K562 (cell line): ENCODE results near the gene FBXO9. TPM values are rescaled to one million over a fixed set of nuclear protein-coding genes. Genes with fewer than 3 reads are reported as not detected.

ENCODE experiments used
- ATAC-seq: fragments of 200-7000 bp; cut with Tn5 transposase; 3 replicates; pipeline ENCODE4 v1.9.1; 2020; ENCODE audit warnings: moderate library complexity
- BruUV-seq: library from RNA; stranded (reverse); fragments of 400-500 nt; replicated peaks from 2 replicates; lab custom pipeline; 2021; lab: Mats Ljungman, UMichigan
- CTCF ChIA-PET: fragments of 300-600 bp; formaldehyde crosslinking; extraction: SDS; loops from one replicate; lab custom pipeline; 2021; ENCODE audit warnings: low intra/inter-chr PET ratio; lab: Yijun Ruan, JAX
- POLR2A ChIA-PET: fragments of 300-600, 350-650 bp; sonication (Branson Sonifier 250); formaldehyde crosslinking; extraction: SDS; loops from one replicate; lab custom pipeline; 2021; ENCODE audit warnings: antibody characterized with exemption, inconsistent platforms; lab: Yijun Ruan, JAX
- DNase-seq, 4 experiments: peaks; one replicate each; pipeline versions ENCODE4 v3.0.0 to v3.0.0-alpha.2; 2011 to 2018; ENCODE audit warnings: low spot score in 3 of 4, mixed read lengths in 3 of 4; ENCODE audit errors: extremely low read depth in 1 of 4
- FAIRE-seq: peaks from 2 replicates; lab custom pipeline; 2011; peaks lifted over from hg19 to GRCh38; lab: Jason Lieb, UNC
- H2AFZ ChIP-seq: 2 replicates; pipeline ENCODE4 v1.6.0; 2011; ENCODE audit warnings: low read depth, low read length, control low read depth, inconsistent platforms
- H3K27ac ChIP-seq: fragments of 200-600 bp; 3 replicates; pipeline ENCODE4 v1.8.0; 2011; ENCODE audit warnings: low read depth, mild to moderate bottlenecking, control low read depth, inconsistent platforms, low read length, moderate library complexity, mixed read lengths; ENCODE audit errors: extremely low read depth
- H3K27me3 ChIP-seq, 2 experiments: fragments of 300-600 bp in 1 of 2; 2 replicates in 1 of 2; 3 replicates in 1 of 2; pipeline versions ENCODE4 v1.6.0 to v1.8.0; 2011; ENCODE audit warnings: inconsistent platforms in 2 of 2, low read length in 2 of 2, mild to moderate bottlenecking in 1 of 2, mixed read lengths in 1 of 2, moderate library complexity in 1 of 2; ENCODE audit not compliant: control insufficient read depth in 2 of 2, insufficient read depth in 2 of 2
- H3K36me3 ChIP-seq: fragments of 300-600 bp; 3 replicates; pipeline ENCODE4 v1.8.0; 2011; ENCODE audit warnings: mild to moderate bottlenecking, low read length, inconsistent platforms; ENCODE audit not compliant: control insufficient read depth, insufficient read depth
- H3K4me1 ChIP-seq, 2 experiments: fragments of 200-600 bp in 1 of 2; replicated peaks in 1 of 2; 2 replicates in 1 of 2; 3 replicates in 1 of 2; pipeline versions ENCODE4 v1.5.1 to v1.8.0; 2011; ENCODE audit warnings: inconsistent platforms in 2 of 2, low read length in 2 of 2, mild to moderate bottlenecking in 1 of 2, mixed read lengths in 1 of 2, moderate library complexity in 1 of 2; ENCODE audit not compliant: control insufficient read depth in 2 of 2, insufficient read depth in 2 of 2
- H3K4me2 ChIP-seq: 2 replicates; pipeline ENCODE4 v1.6.1; 2011; ENCODE audit warnings: low read length, control low read depth, inconsistent platforms, mixed read lengths; ENCODE audit not compliant: insufficient read depth
- H3K4me3 ChIP-seq: fragments of 200-600 bp; sonication (generic), shearing (Covaris generic); 2 replicates; pipeline ENCODE4 v1.5.1; 2016; ENCODE audit warnings: control low read depth, inconsistent platforms
- H3K79me2 ChIP-seq: fragments of 200-600 bp; 3 replicates; pipeline ENCODE4 v1.8.0; 2011; ENCODE audit warnings: low read length, inconsistent platforms; ENCODE audit not compliant: control insufficient read depth, insufficient read depth
- H3K9ac ChIP-seq, 2 experiments: 2 replicates each; pipeline versions ENCODE4 v1.6.0 to v1.6.1; 2011; ENCODE audit warnings: low read depth in 2 of 2, low read length in 2 of 2, control low read depth in 1 of 2, inconsistent platforms in 1 of 2, mild to moderate bottlenecking in 1 of 2, mixed read lengths in 1 of 2; ENCODE audit not compliant: insufficient read depth in 1 of 2
- H3K9me1 ChIP-seq: one replicate; pipeline ENCODE4 v1.6.0; 2011; ENCODE audit warnings: inconsistent platforms, mild to moderate bottlenecking, low read length, moderate library complexity; ENCODE audit not compliant: control insufficient read depth, insufficient read depth
- H3K9me3 ChIP-seq: replicated peaks from 2 replicates; pipeline ENCODE4 v1.5.1; 2011; ENCODE audit warnings: low read depth, low read length, inconsistent platforms; ENCODE audit not compliant: control insufficient read depth, insufficient read depth
- H4K20me1 ChIP-seq: replicated peaks from 2 replicates; pipeline ENCODE4 v1.6.1; 2011; ENCODE audit warnings: low read length, inconsistent platforms, mixed read lengths; ENCODE audit not compliant: control insufficient read depth, insufficient read depth
- BACH1 ChIP-seq: fragments of 200-800 bp; sonication (Bioruptor generic); IDR thresholded peaks from 2 replicates; pipeline ENCODE4 v1.6.1; 2016; ENCODE audit warnings: missing genetic modification characterization, missing compliant biosample characterization
- CCAR2 ChIP-seq: fragments of 200-400 bp; formaldehyde crosslinking; IDR thresholded peaks from 2 replicates; pipeline ENCODE4 v1.6.1; 2017; ENCODE audit warnings: mild to moderate bottlenecking, low read depth, low read length
- GATAD2B ChIP-seq: fragments of 450-650 bp; IDR thresholded peaks from 2 replicates; pipeline ENCODE4 v1.6.1; 2017; ENCODE audit warnings: mild to moderate bottlenecking, borderline replicate concordance
- HLTF ChIP-seq: fragments of 450-650 bp; IDR thresholded peaks from 2 replicates; pipeline ENCODE4 v1.6.1; 2016
- KAT7 ChIP-seq: sonication (generic); formaldehyde crosslinking; IDR thresholded peaks from 2 replicates; pipeline ENCODE4 v1.8.0; 2022; ENCODE audit warnings: missing genetic modification reagents, mild to moderate bottlenecking, borderline replicate concordance
- MBD2 ChIP-seq: sonication (generic); IDR thresholded peaks from 2 replicates; pipeline ENCODE4 v1.6.1; 2016; ENCODE audit warnings: low read depth, borderline replicate concordance
- NFIC ChIP-seq: fragments of 450-650 bp; IDR thresholded peaks from 2 replicates; pipeline ENCODE4 v1.6.1; 2017; ENCODE audit warnings: mild to moderate bottlenecking, inconsistent platforms
- POLR2B ChIP-seq: fragments of 450-650 bp; IDR thresholded peaks from 2 replicates; pipeline ENCODE4 v1.6.1; 2018; ENCODE audit warnings: low read depth; ENCODE audit not compliant: partially characterized antibody
- SAP30 ChIP-seq: fragments of 200-600 bp; sonication (generic); IDR thresholded peaks from 2 replicates; pipeline ENCODE4 v1.6.1; 2012; ENCODE audit warnings: borderline replicate concordance, low read depth, mild to moderate bottlenecking, moderate library complexity, low read length, control low read depth, inconsistent platforms; ENCODE audit not compliant: insufficient read depth, poor library complexity, severe bottlenecking
- TCF7L2 ChIP-seq: fragments of 150-350 bp; IDR thresholded peaks from 2 replicates; pipeline ENCODE4 v1.6.1; 2016; ENCODE audit warnings: low read depth, mild to moderate bottlenecking, low read length, moderate library complexity
- YY1 ChIP-seq, 3 experiments: IDR thresholded peaks; 2 replicates each; pipeline ENCODE4 v1.6.1; 2011; ENCODE audit warnings: low read length in 2 of 3, mild to moderate bottlenecking in 2 of 3, moderate library complexity in 2 of 3, borderline replicate concordance in 1 of 3, control low read depth in 1 of 3, low read depth in 1 of 3; ENCODE audit not compliant: insufficient read depth in 3 of 3, insufficient replicate concordance in 2 of 3, control insufficient read depth in 1 of 3, insufficient read length in 1 of 3; ENCODE audit errors: extremely low read depth in 1 of 3
- ZNF121 ChIP-seq: sonication (generic); formaldehyde crosslinking; conservative IDR thresholded peaks from 2 replicates; pipeline ENCODE4 v1.8.0; 2022; ENCODE audit warnings: missing genetic modification reagents
- WGBS: fragments of 100-300 bp; shearing (Covaris generic); methylation state at CpG from one replicate; pipeline ENCODE4 v1.1.6; 2016; ENCODE audit warnings: low coverage, mixed read lengths; ENCODE audit not compliant: insufficient coverage; ENCODE audit errors: missing lambda C conversion rate; 5-methylcytosine and 5-hydroxymethylcytosine counted together
- in situ Hi-C: fragments of 300-500 bp; cut with MboI; formaldehyde crosslinking; loops from 4 replicates; pipeline ENCODE4 v1.15.0; 2018; ENCODE audit warnings: inconsistent platforms, mixed read lengths
- intact Hi-C: fragments of 100-400 bp; cut with micrococcal nuclease; formaldehyde crosslinking; loops from 2 replicates; pipeline ENCODE4 v1.14.2; 2022
- polyA plus RNA-seq, 8 experiments: library from polyadenylated mRNA; depleted of rRNA in 4 of 8; stranded (reverse) in 5 of 8; unstranded in 3 of 8; fragments of >200 nt; fragmentation: Nextera tagmentation in 2 of 8; fragmentation: Illumina TruSeq in 1 of 8; extraction: Ambion mirVana in 2 of 8; extraction: Trizol in 1 of 8; gene quantifications; 2 replicates each; pipeline versions ENCODE4 v1.2.1 to v1.2.3, GENCODE V29; 2011 to 2014; ENCODE audit warnings: inconsistent platforms in 1 of 8, missing spikeins in 1 of 8
- total RNA-seq, 7 experiments: library from RNA; depleted of rRNA in 6 of 7; stranded (reverse); fragments of >200 nt in 6 of 7; fragmentation: Illumina TruSeq in 2 of 7; extraction: Trizol in 2 of 7; gene quantifications; 2 replicates each; pipeline versions ENCODE4 v1.2.1 to v1.2.3, GENCODE V29; 2011 to 2021; ENCODE audit warnings: low replicate concordance in 1 of 7

Gene FBXO9
- total and polyA plus RNA-seq, 9 of the 15 experiments (the other 6 are each of a cell fraction or from before 2014, with no cell fraction given) = 10.1 to 85.3 (median 51.4) TPM

GRCh38 chr6:53133961-53134360 lies 68.8 kb downstream of the FBXO9 start:
- Histone ChIP-seq H3K9ac (no peak overlapping the region), H3K4me2 (no peak overlapping the region), H3K79me2 (no peaks in the 10 kb centered on the region), H3K9me1 (no peaks in the 10 kb centered on the region), H3K9me3 (no peaks in the 10 kb centered on the region), H3K36me3 (no peaks in the 10 kb centered on the region), H4K20me1 (0 out of 2 replicates have a peak, but pooled peaks cover under 1% of the 10 kb centered on the region), H3K4me3 (no peak overlapping the region), H2AFZ (no peak overlapping the region), H3K27ac (no peak overlapping the region), H3K4me1 (peaks cover 3 to 8% of the 10 kb centered on the region in 2 experiments; a peak in 2 of 5 replicates), H3K27me3 (peaks cover 10 to 40% of the 10 kb centered on the region in 2 experiments; a peak in 3 of 5 replicates)
- BruUV-seq = no TSS peak
- DNase-seq (no peak), FAIRE-seq (no peak), ATAC-seq (no peak)
- ChIA-PET CTCF (no interaction called here), POLR2A (no interaction called here)
- WGBS = 42% methylated on average over 16 of the region's 16 CpGs
- in situ Hi-C loops (no loop called here), intact Hi-C loops (no loop called here)
- TF ChIP-seq CCAR2 = no peak
- no peak for TF ChIP-seq HLTF
- no peak for TF ChIP-seq KAT7 (CRISPR knock-in tag)
- no peak for TF ChIP-seq MBD2
- no peak for TF ChIP-seq YY1 (IDR thresholded peaks at IDR 0.05; ENCODE audit: borderline replicate concordance in 1 of 3, control insufficient read depth in 1 of 3, extremely low read depth in 1 of 3, insufficient read depth in 3 of 3, insufficient read length in 1 of 3, insufficient replicate concordance in 2 of 3, low read depth in 1 of 3, low read length in 2 of 3)
- no peak for TF ChIP-seq NFIC
- no peak for TF ChIP-seq POLR2B
- no peak for TF ChIP-seq SAP30
- no peak for TF ChIP-seq BACH1 (tag)
- TF ChIP-seq GATAD2B = no peak
- no peak for TF ChIP-seq TCF7L2
- no peak for TF ChIP-seq ZNF121 (CRISPR knock-in tag)
